ENCODE results near the gene NUDT14. TPM values are rescaled to one million over a fixed set of nuclear protein-coding genes. Genes with fewer than 3 reads are reported as not detected.

The NUDT14 gene
- total RNA-seq, 4 donors from 2014 or later: 14.6 to 22.2 (median 19.8) TPM

GRCh38 chr14:105162669-105162979, 18.5 kb downstream of the NUDT14 start:
- WGBS: 83% methylated on average over 2 of the region's 2 CpGs
- no peaks in the 10 kb centered on the region for H3K36me3 ChIP-seq
- TF ChIP-seq POLR2A (IDR thresholded peaks at IDR 0.05) (no peak), POLR2AphosphoS5 (IDR thresholded peaks at IDR 0.05) (no peak), EP300 (IDR thresholded peaks at IDR 0.05) (no peak), CTCF (IDR thresholded peaks at IDR 0.05) (no peak)
- no peaks in the 10 kb centered on the region for H3K9me3 ChIP-seq
- peaks cover 22% of the 10 kb centered on the region for H3K27me3 ChIP-seq
- no peak for DNase-seq (ENCODE audit: low spot score in 2 of 2)
- H3K27ac ChIP-seq: no peak overlapping the region
- H3K4me3 ChIP-seq: no peak overlapping the region
- peaks cover 39% of the 10 kb centered on the region for H3K4me1 ChIP-seq

DNA sequence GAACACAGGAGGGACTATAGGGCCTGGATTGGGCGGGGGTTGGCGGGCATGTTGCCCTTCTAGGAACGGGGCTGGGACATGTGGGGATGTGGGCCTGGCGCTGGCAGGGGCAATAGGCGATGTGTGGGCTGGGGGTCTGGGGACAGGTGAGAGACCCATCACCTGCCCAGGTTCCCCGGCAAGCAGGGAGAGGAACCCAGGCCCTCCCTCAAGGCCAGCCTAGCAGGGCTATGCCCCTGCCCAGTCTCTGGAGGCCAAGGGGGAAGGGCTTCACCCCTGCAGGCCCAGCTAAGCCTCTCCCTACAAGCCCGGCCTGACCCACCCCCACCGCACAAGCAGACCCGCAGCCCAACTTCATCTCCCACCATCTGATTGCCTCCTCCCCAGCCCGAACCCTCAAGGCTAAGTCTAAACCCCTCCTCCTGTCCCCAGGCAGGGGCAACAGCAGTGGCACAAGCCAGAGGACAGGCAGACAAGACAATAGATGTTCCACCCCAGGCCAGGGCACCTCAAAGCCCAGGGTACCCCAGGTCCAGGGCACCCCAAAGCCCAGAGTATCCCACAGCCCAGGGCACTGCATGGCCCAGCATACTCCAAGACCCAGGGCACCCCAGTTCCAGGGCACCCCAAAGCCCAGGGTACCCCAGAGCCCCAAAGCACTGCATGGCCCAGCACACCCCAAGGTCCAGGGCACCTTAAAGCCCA, 19.0 kb downstream of the NUDT14 start:
- H3K9me3 ChIP-seq: no peaks in the 10 kb centered on the region
- TF ChIP-seq POLR2A (IDR thresholded peaks at IDR 0.05) (no peak), EP300 (IDR thresholded peaks at IDR 0.05) (no peak), POLR2AphosphoS5 (IDR thresholded peaks at IDR 0.05) (no peak), CTCF (IDR thresholded peaks at IDR 0.05) (no peak)
- 71% methylated on average over 8 of the region's 10 CpGs for WGBS
- H3K27ac ChIP-seq: no peak overlapping the region
- DNase-seq (ENCODE audit: low spot score in 2 of 2): no peak
- H3K36me3 ChIP-seq: no peaks in the 10 kb centered on the region
- H3K4me3 ChIP-seq: no peak overlapping the region
- peaks cover 37% of the 10 kb centered on the region for H3K4me1 ChIP-seq
- peaks cover 20% of the 10 kb centered on the region for H3K27me3 ChIP-seq

DNA sequence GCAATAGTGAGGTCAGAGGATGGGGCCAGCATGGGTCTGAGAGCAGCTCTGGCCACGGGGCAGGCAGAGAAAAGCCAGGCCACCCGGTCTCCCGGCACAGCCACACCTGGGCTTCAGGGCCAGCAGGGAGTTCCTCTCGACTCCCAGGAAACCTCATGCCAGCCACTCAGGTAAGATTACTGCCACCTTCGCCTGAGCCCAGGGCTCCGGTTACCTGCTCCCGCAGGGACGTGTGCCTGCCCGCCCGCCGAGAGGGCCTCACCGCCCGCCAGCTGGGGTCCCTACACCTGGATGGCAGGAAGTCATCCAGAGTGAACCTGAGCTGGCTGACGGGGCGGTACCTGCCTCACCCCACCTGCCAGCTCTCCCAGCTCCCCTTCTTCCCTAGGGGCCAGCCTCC, 19.8 kb downstream of the NUDT14 start:
- peaks cover 29% of the 10 kb centered on the region for H3K4me1 ChIP-seq
- H3K36me3 ChIP-seq: no peaks in the 10 kb centered on the region
- WGBS: 51% methylated on average over 5 of the region's 15 CpGs
- TF ChIP-seq POLR2A (IDR thresholded peaks at IDR 0.05) (no peak), EP300 (IDR thresholded peaks at IDR 0.05) (no peak), CTCF (IDR thresholded peaks at IDR 0.05) (no peak), POLR2AphosphoS5 (IDR thresholded peaks at IDR 0.05) (no peak)
- no peak overlapping the region for H3K4me3 ChIP-seq
- DNase-seq (ENCODE audit: low spot score in 2 of 2): no peak
- no peaks in the 10 kb centered on the region for H3K9me3 ChIP-seq
- H3K27me3 ChIP-seq: peaks cover 17% of the 10 kb centered on the region
- H3K27ac ChIP-seq: no peak overlapping the region

GRCh38 chr14:105160776-105161175, 20.3 kb downstream of the NUDT14 start:
- Histone ChIP-seq H3K4me1 (peaks cover 23% of the 10 kb centered on the region), H3K27ac (no peak overlapping the region), H3K27me3 (peaks cover 14% of the 10 kb centered on the region), H3K36me3 (peaks cover under 1% of the 10 kb centered on the region), H3K4me3 (no peak overlapping the region), H3K9me3 (no peaks in the 10 kb centered on the region)
- no peak for TF ChIP-seq EP300 (IDR thresholded peaks at IDR 0.05)
- no peak for TF ChIP-seq CTCF (IDR thresholded peaks at IDR 0.05)
- no peak for TF ChIP-seq POLR2AphosphoS5 (IDR thresholded peaks at IDR 0.05)
- TF ChIP-seq POLR2A (IDR thresholded peaks at IDR 0.05): no peak
- WGBS: 70% methylated on average over 12 of the region's 12 CpGs
- DNase-seq (ENCODE audit: low spot score in 2 of 2): no peak

GRCh38 chr14:105159344-105159743, 21.8 kb downstream of the NUDT14 start:
- H3K9me3 ChIP-seq: no peaks in the 10 kb centered on the region
- H3K4me1 ChIP-seq: peaks cover 9% of the 10 kb centered on the region
- peaks cover 9% of the 10 kb centered on the region for H3K36me3 ChIP-seq
- no peak overlapping the region for H3K4me3 ChIP-seq
- H3K27me3 ChIP-seq: peaks cover 14% of the 10 kb centered on the region
- 74% methylated on average over 14 of the region's 14 CpGs for WGBS
- no peak for DNase-seq (ENCODE audit: low spot score in 2 of 2)
- no peak overlapping the region for H3K27ac ChIP-seq
- TF ChIP-seq CTCF (IDR thresholded peaks at IDR 0.05) (no peak), POLR2A (IDR thresholded peaks at IDR 0.05) (no peak)
